Testis (tissue), 2 donors: ENCODE results near the gene KATNAL1.

ENCODE experiments used
- CTCF ChIP-seq, 3 experiments: fragments of 450-650 bp in 2 of 3; fragments of 200-600 bp in 1 of 3; sonication (generic) in 1 of 3; IDR thresholded peaks; one replicate each; pipeline ENCODE4 v1.5.1; 2016 to 2019; ENCODE audit warnings: antibody characterized with exemption in 3 of 3, mild to moderate bottlenecking in 2 of 3, moderate library complexity in 1 of 3
- POLR2A ChIP-seq: fragments of 450-650 bp; IDR thresholded peaks from one replicate; pipeline ENCODE4 v1.6.1; 2017; ENCODE audit warnings: antibody characterized with exemption, mild to moderate bottlenecking, moderate library complexity

- TF ChIP-seq CTCF (IDR thresholded peaks at IDR 0.05): no peak
- no peak for TF ChIP-seq POLR2A
These were observed 38.7 kb downstream of the KATNAL1 start for GRCh38 chr13:30268673-30269072.
